ENCODE measurements around the gene ARHGAP24.

DNA sequence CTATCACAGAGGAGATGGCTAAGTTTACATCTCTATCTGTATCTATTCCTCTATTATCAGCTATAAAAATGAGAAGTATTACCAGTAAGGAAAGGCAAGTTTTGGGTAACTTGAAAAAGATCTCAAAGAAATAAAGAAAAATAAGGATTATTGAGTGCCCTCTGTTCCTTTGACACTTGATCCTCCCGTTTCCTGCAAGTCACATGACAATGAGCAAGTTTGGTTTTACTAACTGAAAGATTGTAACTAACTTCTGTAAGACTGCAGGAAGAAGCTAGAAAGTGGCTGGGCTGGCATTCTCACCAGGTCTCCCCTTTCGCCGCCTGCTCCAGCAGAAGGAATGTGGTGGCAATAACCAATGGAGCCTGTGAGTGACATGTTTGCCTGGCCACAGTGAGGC lies 59.2 kb downstream of the ARHGAP24 start:
- no peak for TF ChIP-seq POLR2AphosphoS5 (IDR thresholded peaks at IDR 0.05; ENCODE audit: insufficient read depth, low read depth, low read length)
- TF ChIP-seq, protein P1, sequence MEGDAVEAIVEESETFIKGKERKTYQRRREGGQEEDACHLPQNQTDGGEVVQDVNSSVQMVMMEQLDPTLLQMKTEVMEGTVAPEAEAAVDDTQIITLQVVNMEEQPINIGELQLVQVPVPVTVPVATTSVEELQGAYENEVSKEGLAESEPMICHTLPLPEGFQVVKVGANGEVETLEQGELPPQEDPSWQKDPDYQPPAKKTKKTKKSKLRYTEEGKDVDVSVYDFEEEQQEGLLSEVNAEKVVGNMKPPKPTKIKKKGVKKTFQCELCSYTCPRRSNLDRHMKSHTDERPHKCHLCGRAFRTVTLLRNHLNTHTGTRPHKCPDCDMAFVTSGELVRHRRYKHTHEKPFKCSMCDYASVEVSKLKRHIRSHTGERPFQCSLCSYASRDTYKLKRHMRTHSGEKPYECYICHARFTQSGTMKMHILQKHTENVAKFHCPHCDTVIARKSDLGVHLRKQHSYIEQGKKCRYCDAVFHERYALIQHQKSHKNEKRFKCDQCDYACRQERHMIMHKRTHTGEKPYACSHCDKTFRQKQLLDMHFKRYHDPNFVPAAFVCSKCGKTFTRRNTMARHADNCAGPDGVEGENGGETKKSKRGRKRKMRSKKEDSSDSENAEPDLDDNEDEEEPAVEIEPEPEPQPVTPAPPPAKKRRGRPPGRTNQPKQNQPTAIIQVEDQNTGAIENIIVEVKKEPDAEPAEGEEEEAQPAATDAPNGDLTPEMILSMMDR (IDR thresholded peaks at IDR 0.05; ENCODE audit: extremely low read depth in 1 of 2, insufficient read depth in 1 of 2, low read depth in 1 of 2, low read length in 2 of 2): no peak
- no peak for TF ChIP-seq POLR2A (IDR thresholded peaks at IDR 0.05; ENCODE audit: low read depth, low read length)

Data from endothelial cell of umbilical vein (primary cell).